ENCODE results near the gene KIAA1328. TPM values are rescaled to one million over a fixed set of nuclear protein-coding genes. Genes with fewer than 3 reads are reported as not detected.

KIAA1328 gene
- total RNA-seq, 4 donors from 2014 or later = 21.2 to 26.6 (median 24.8) TPM

DNA sequence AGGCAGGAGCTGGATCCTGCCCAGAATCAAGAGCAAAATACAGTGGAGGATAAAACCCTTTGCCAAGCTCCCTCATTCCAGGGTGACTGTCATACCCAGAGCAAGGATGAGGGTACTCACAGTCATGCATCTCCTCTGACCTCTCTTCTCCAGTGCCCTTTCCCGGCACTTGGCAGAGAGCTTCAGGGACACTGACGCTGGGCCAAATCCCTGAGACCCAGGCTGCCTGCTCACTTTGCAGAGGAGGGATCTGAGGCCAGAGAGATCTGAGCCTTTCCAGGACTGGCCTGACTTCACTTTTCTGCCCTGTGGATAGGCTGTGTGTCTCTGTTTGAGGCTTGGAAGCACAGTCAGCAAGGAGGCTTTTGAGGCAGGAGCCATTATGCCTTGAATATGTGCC is 406.7 kb downstream of the KIAA1328 start:
- no peaks in the 10 kb centered on the region for H3K36me3 ChIP-seq
- no peak for DNase-seq
- H3K4me3 ChIP-seq (replicated peaks in 1 of 3) = no peak overlapping the region
- no peaks in the 10 kb centered on the region for H3K4me1 ChIP-seq
- WGBS, 2 donors = 72 to 86% methylated on average over 2 of the region's 2 CpGs
- intact Hi-C loops (cut with DNase I) = no loop called here
- TF ChIP-seq POLR2A (IDR thresholded peaks at IDR 0.05) = no peak
- TF ChIP-seq, protein P1, sequence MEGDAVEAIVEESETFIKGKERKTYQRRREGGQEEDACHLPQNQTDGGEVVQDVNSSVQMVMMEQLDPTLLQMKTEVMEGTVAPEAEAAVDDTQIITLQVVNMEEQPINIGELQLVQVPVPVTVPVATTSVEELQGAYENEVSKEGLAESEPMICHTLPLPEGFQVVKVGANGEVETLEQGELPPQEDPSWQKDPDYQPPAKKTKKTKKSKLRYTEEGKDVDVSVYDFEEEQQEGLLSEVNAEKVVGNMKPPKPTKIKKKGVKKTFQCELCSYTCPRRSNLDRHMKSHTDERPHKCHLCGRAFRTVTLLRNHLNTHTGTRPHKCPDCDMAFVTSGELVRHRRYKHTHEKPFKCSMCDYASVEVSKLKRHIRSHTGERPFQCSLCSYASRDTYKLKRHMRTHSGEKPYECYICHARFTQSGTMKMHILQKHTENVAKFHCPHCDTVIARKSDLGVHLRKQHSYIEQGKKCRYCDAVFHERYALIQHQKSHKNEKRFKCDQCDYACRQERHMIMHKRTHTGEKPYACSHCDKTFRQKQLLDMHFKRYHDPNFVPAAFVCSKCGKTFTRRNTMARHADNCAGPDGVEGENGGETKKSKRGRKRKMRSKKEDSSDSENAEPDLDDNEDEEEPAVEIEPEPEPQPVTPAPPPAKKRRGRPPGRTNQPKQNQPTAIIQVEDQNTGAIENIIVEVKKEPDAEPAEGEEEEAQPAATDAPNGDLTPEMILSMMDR (IDR thresholded peaks at IDR 0.05) = no peak
- H3K27ac ChIP-seq = no peak overlapping the region
- no peaks in the 10 kb centered on the region for H3K9me3 ChIP-seq
- H3K27me3 ChIP-seq = no peaks in the 10 kb centered on the region

DNA sequence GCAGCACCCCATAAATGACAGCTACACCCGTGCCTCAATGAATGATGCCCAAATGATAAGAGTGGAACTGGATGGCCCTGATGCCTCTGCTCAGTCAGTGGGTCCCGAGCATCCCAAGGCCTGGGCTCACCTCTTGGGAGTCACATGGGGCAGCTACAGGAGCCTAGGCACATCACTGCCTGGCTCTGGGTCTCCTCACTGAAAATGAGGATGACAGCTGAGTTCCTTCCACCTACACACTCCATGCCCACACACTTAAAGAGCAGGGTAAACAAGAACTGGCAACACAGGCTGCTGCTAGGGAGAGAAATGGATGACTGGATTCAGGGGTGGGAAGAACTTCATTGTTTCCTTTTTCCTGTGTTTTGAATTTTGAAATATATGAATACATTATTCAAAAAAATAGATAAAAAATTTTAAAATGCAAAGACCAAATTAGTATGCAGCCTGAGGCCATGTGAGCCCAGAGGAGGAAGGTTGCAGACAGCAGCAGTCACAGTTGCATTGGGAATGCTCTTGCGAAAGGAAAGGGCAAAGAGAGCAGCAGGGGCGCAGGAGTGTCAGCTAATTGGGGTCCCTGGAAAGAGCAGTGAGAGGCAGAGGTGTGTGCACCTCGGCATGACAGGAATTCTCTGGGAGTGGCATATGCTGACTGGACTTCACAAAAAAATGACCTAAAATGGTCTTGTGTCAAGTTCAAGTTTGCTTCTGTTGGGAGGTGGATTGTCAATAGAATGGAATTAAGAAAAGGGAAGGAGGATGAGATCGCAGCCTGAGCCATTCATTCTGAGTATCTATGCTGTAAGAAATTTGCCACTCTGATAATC is 409.6 kb downstream of the KIAA1328 start:
- no peak for DNase-seq
- Histone ChIP-seq H3K9me3 (no peaks in the 10 kb centered on the region), H3K27me3 (no peaks in the 10 kb centered on the region), H3K4me1 (no peaks in the 10 kb centered on the region), H3K27ac (no peak overlapping the region), H3K36me3 (no peaks in the 10 kb centered on the region), H3K4me3 (replicated peaks in 1 of 3) (no peak overlapping the region)
- TF ChIP-seq, protein P1 (IDR thresholded peaks at IDR 0.05) = no peak
- no peak for TF ChIP-seq POLR2A (IDR thresholded peaks at IDR 0.05)
- 80 to 81% methylated on average over 6 of the region's 6 CpGs for WGBS, 2 donors
- intact Hi-C loops (cut with DNase I) = no loop called here

DNA sequence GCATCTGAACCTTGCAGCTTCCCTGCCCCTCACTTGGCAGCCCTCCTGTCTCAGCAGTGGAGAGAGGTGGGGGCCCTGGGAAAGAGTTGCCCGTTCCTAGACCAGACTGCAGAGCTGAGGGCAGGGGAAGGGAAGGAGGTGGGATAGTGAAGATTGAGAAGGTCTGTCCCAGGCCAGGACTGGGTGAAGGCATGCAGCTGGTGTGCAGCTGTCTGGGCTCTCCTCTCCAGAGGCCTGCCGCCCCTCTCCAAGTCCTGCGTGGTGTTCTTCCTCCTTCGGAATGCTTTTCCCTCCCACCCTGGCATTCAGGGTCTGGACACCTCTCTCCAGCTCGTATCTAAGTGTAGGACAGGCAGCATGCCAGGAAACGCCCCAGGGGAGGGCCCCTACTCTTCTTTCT is 413.2 kb downstream of the KIAA1328 start:
- H3K9me3 ChIP-seq = no peaks in the 10 kb centered on the region
- DNase-seq = no peak
- 65 to 73% methylated on average over 6 of the region's 6 CpGs for WGBS, 2 donors
- H3K4me1 ChIP-seq = no peaks in the 10 kb centered on the region
- no peaks in the 10 kb centered on the region for H3K36me3 ChIP-seq
- no peak overlapping the region for H3K27ac ChIP-seq
- no peak overlapping the region for H3K4me3 ChIP-seq (replicated peaks in 1 of 3)
- TF ChIP-seq POLR2A (IDR thresholded peaks at IDR 0.05) = no peak
- TF ChIP-seq, protein P1 (IDR thresholded peaks at IDR 0.05) = no peak
- no peaks in the 10 kb centered on the region for H3K27me3 ChIP-seq
- intact Hi-C loops (cut with DNase I) = no loop called here

- intact Hi-C loops (cut with DNase I) = no loop called here
- DNase-seq = no peak
- Histone ChIP-seq H3K9me3 (no peaks in the 10 kb centered on the region), H3K27ac (no peak overlapping the region), H3K36me3 (no peaks in the 10 kb centered on the region), H3K27me3 (no peaks in the 10 kb centered on the region), H3K4me1 (no peaks in the 10 kb centered on the region), H3K4me3 (replicated peaks in 1 of 3) (no peak overlapping the region)
- WGBS, 2 donors = 80 to 86% methylated on average over 4 of the region's 4 CpGs
- TF ChIP-seq, protein P1 (IDR thresholded peaks at IDR 0.05) = no peak
- TF ChIP-seq POLR2A (IDR thresholded peaks at IDR 0.05) = no peak
Observed at GRCh38 chr18:37242826-37243560, 414.1 kb downstream of the KIAA1328 start.

DNA sequence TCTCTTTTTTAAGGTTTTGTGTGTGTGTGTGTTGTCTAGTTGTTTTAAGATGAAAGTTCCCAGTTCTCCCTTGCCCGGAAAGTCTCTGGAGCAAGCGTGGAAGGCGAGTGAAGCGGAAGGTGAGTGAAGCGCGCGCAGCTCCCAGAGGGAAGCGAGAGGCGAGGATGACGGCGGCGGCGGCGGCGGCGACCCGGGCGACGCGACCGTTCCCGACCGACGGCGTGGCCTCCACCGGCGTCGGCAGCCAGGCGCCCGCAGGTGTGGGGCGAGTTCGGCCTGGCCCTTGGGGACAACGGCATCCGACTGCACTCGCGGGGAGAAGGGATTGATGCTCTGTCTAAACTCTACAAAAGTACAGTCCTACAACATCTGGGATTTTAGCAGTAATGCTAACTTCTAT is 414.8 kb downstream of the KIAA1328 start:
- 12 to 17% methylated on average over 31 to 36 of the region's 36 CpGs for WGBS, 2 donors
- TF ChIP-seq POLR2A (IDR thresholded peaks at IDR 0.05) = no peak
- intact Hi-C loops (cut with DNase I) = no loop called here
- no peak overlapping the region for H3K27ac ChIP-seq
- H3K36me3 ChIP-seq = no peaks in the 10 kb centered on the region
- no peaks in the 10 kb centered on the region for H3K9me3 ChIP-seq
- no peak overlapping the region for H3K4me3 ChIP-seq (replicated peaks in 1 of 3)
- no peaks in the 10 kb centered on the region for H3K27me3 ChIP-seq
- no peaks in the 10 kb centered on the region for H3K4me1 ChIP-seq
- no peak for DNase-seq
